ENCODE results near the gene PACRG.
"Not testable (repeated sequence)": the region's sequence is repeated elsewhere in the genome, so short reads cannot be mapped to it uniquely, and the experiment has no call there.

PACRG gene

GRCh38 chr6:162973151-162973872 is 245.5 kb downstream of the PACRG start:
- Histone ChIP-seq H3K9me3 (ENCODE audit: severe bottlenecking) (no peaks in the 10 kb centered on the region), H3K4me3 (ENCODE audit: severe bottlenecking) (no peak overlapping the region), H3K36me3 (ENCODE audit: low read depth) (no peaks in the 10 kb centered on the region), H3K4me1 (ENCODE audit: insufficient read depth, poor library complexity, severe bottlenecking) (peaks cover 7% of the 10 kb centered on the region), H3K27me3 (ENCODE audit: insufficient read depth, poor library complexity, severe bottlenecking) (no peaks in the 10 kb centered on the region), H3K27ac (ENCODE audit: poor library complexity, severe bottlenecking) (no peak overlapping the region)
- TF ChIP-seq CTCF (IDR thresholded peaks at IDR 0.05; ENCODE audit: poor library complexity, severe bottlenecking): no peak
- ATAC-seq (ENCODE audit: low read depth) (no peak), DNase-seq (ENCODE audit: low spot score) (no peak)

- no peak overlapping the region for H3K27ac ChIP-seq (ENCODE audit: poor library complexity, severe bottlenecking)
- ATAC-seq (ENCODE audit: low read depth): no peak
- no peak overlapping the region for H3K4me3 ChIP-seq (ENCODE audit: severe bottlenecking)
- TF ChIP-seq CTCF (IDR thresholded peaks at IDR 0.05; ENCODE audit: poor library complexity, severe bottlenecking): no peak
- H3K9me3 ChIP-seq (ENCODE audit: severe bottlenecking): no peaks in the 10 kb centered on the region
- H3K27me3 ChIP-seq (ENCODE audit: insufficient read depth, poor library complexity, severe bottlenecking): no peaks in the 10 kb centered on the region
- no peak for DNase-seq (ENCODE audit: low spot score)
- H3K4me1 ChIP-seq (ENCODE audit: insufficient read depth, poor library complexity, severe bottlenecking): peaks cover 7% of the 10 kb centered on the region
- no peaks in the 10 kb centered on the region for H3K36me3 ChIP-seq (ENCODE audit: low read depth)
Measured at GRCh38 chr6:162973980-162974379, 246.2 kb downstream of the PACRG start.

GRCh38 chr6:162974685-162975084 is 246.9 kb downstream of the PACRG start:
- H3K27me3 ChIP-seq (ENCODE audit: insufficient read depth, poor library complexity, severe bottlenecking): no peaks in the 10 kb centered on the region
- ATAC-seq (ENCODE audit: low read depth): no peak

GRCh38 chr6:162976141-162976540 is 248.4 kb downstream of the PACRG start:
- Histone ChIP-seq H3K9me3 (ENCODE audit: severe bottlenecking) (no peaks in the 10 kb centered on the region), H3K27me3 (ENCODE audit: insufficient read depth, poor library complexity, severe bottlenecking) (no peaks in the 10 kb centered on the region), H3K4me1 (ENCODE audit: insufficient read depth, poor library complexity, severe bottlenecking) (peaks cover 7% of the 10 kb centered on the region), H3K36me3 (ENCODE audit: low read depth) (no peaks in the 10 kb centered on the region), H3K27ac (ENCODE audit: poor library complexity, severe bottlenecking) (no peak overlapping the region), H3K4me3 (ENCODE audit: severe bottlenecking) (no peak overlapping the region)
- DNase-seq (ENCODE audit: low spot score): no peak
- ATAC-seq (ENCODE audit: low read depth): no peak
- no peak for TF ChIP-seq CTCF (IDR thresholded peaks at IDR 0.05; ENCODE audit: poor library complexity, severe bottlenecking)

More at GRCh38 chr6:162974685-162975084, 246.9 kb downstream of the PACRG start:
- Histone ChIP-seq H3K4me3 (ENCODE audit: severe bottlenecking) (no peak overlapping the region), H3K36me3 (ENCODE audit: low read depth) (no peaks in the 10 kb centered on the region), H3K27ac (ENCODE audit: poor library complexity, severe bottlenecking) (no peak overlapping the region), H3K4me1 (ENCODE audit: insufficient read depth, poor library complexity, severe bottlenecking) (peaks cover 7% of the 10 kb centered on the region), H3K9me3 (ENCODE audit: severe bottlenecking) (no peaks in the 10 kb centered on the region)
- TF ChIP-seq CTCF (IDR thresholded peaks at IDR 0.05; ENCODE audit: poor library complexity, severe bottlenecking): no peak
- no peak for DNase-seq (ENCODE audit: low spot score)

- H3K4me1 ChIP-seq (ENCODE audit: insufficient read depth, poor library complexity, severe bottlenecking); ATAC-seq (ENCODE audit: low read depth); H3K27ac ChIP-seq (ENCODE audit: poor library complexity, severe bottlenecking); DNase-seq (ENCODE audit: low spot score); H3K36me3 ChIP-seq (ENCODE audit: low read depth); H3K4me3 ChIP-seq (ENCODE audit: severe bottlenecking); H3K9me3 ChIP-seq (ENCODE audit: severe bottlenecking); H3K27me3 ChIP-seq (ENCODE audit: insufficient read depth, poor library complexity, severe bottlenecking): not testable (repeated sequence)
Measured at GRCh38 chr6:162983234-162983633, 255.5 kb downstream of the PACRG start.
